Ishikawa (cell line): Measurements from ENCODE around the gene SSH2.

Experiments used
- CEBPB ChIP-seq: IDR thresholded peaks from 2 replicates; pipeline ENCODE4 v1.6.1; 2012
- CREB1 ChIP-seq: IDR thresholded peaks from 2 replicates; pipeline ENCODE4 v1.6.1; 2012; ENCODE audit warnings: low read depth
- EGR1 ChIP-seq: IDR thresholded peaks from 2 replicates; pipeline ENCODE4 v1.6.1; 2012
- EP300 ChIP-seq: IDR thresholded peaks from 2 replicates; pipeline ENCODE4 v1.6.1; 2012; ENCODE audit warnings: borderline replicate concordance
- FOXM1 ChIP-seq: IDR thresholded peaks from 2 replicates; pipeline ENCODE4 v1.6.1; 2012; ENCODE audit warnings: low read depth, borderline replicate concordance
- NFIC ChIP-seq: IDR thresholded peaks from 2 replicates; pipeline ENCODE4 v1.6.1; 2012
- RAD21 ChIP-seq: IDR thresholded peaks from 2 replicates; pipeline ENCODE4 v1.6.1; 2012; ENCODE audit warnings: low read depth
- TAF1 ChIP-seq: IDR thresholded peaks from 2 replicates; pipeline ENCODE4 v1.6.1; 2012; ENCODE audit warnings: low read depth, mild to moderate bottlenecking
- TCF12 ChIP-seq: IDR thresholded peaks from 2 replicates; pipeline ENCODE4 v1.6.1; 2012; ENCODE audit warnings: low read depth
- TEAD4 ChIP-seq: IDR thresholded peaks from 2 replicates; pipeline ENCODE4 v1.6.1; 2012
- YY1 ChIP-seq: IDR thresholded peaks from 2 replicates; pipeline ENCODE4 v1.6.1; 2012; ENCODE audit warnings: low read depth
- ZBTB7A ChIP-seq: IDR thresholded peaks from 2 replicates; pipeline ENCODE4 v1.6.1; 2012; ENCODE audit warnings: low read depth
- TF ChIP-seq, protein P1 (sequence below): IDR thresholded peaks from 2 replicates; pipeline ENCODE4 v1.6.1; 2012; ENCODE audit warnings: low read depth, mild to moderate bottlenecking
- TF ChIP-seq, protein P2 (sequence below): IDR thresholded peaks from 2 replicates; pipeline ENCODE4 v1.6.1; 2012
- TF ChIP-seq, protein P3 (sequence below): IDR thresholded peaks from 2 replicates; pipeline ENCODE4 v1.6.1; 2012

The SSH2 gene

DNA sequence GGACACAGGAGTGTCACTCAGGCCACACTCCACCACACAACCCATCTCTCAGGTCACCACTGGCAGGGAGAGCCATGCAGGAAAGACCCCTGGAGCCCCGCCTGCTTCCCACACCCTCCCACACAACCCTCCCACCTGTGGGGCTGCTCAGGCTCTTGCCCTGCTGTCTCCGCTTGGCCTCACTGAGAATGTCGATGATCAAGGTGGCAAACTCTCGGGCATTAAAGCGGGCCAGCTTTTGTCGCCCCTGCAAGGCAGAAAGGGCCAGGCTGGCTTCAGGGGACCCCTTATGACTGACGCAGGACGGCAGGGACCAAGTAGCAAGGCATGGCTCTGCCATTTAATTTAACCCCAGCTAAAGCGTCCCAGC is 353.0 kb downstream of the SSH2 start:
- no peak for TF ChIP-seq EP300
- TF ChIP-seq ZBTB7A, result no peak
- no peak for TF ChIP-seq FOXM1
- no peak for TF ChIP-seq CREB1
- TF ChIP-seq RAD21, result no peak
- no peak for TF ChIP-seq TEAD4
- TF ChIP-seq, protein P1, sequence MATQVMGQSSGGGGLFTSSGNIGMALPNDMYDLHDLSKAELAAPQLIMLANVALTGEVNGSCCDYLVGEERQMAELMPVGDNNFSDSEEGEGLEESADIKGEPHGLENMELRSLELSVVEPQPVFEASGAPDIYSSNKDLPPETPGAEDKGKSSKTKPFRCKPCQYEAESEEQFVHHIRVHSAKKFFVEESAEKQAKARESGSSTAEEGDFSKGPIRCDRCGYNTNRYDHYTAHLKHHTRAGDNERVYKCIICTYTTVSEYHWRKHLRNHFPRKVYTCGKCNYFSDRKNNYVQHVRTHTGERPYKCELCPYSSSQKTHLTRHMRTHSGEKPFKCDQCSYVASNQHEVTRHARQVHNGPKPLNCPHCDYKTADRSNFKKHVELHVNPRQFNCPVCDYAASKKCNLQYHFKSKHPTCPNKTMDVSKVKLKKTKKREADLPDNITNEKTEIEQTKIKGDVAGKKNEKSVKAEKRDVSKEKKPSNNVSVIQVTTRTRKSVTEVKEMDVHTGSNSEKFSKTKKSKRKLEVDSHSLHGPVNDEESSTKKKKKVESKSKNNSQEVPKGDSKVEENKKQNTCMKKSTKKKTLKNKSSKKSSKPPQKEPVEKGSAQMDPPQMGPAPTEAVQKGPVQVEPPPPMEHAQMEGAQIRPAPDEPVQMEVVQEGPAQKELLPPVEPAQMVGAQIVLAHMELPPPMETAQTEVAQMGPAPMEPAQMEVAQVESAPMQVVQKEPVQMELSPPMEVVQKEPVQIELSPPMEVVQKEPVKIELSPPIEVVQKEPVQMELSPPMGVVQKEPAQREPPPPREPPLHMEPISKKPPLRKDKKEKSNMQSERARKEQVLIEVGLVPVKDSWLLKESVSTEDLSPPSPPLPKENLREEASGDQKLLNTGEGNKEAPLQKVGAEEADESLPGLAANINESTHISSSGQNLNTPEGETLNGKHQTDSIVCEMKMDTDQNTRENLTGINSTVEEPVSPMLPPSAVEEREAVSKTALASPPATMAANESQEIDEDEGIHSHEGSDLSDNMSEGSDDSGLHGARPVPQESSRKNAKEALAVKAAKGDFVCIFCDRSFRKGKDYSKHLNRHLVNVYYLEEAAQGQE, result no peak
- TF ChIP-seq, protein P2, sequence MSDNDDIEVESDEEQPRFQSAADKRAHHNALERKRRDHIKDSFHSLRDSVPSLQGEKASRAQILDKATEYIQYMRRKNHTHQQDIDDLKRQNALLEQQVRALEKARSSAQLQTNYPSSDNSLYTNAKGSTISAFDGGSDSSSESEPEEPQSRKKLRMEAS, result no peak
- TF ChIP-seq CEBPB, result no peak
- no peak for TF ChIP-seq TCF12
- TF ChIP-seq TAF1, result no peak
- TF ChIP-seq, protein P3, sequence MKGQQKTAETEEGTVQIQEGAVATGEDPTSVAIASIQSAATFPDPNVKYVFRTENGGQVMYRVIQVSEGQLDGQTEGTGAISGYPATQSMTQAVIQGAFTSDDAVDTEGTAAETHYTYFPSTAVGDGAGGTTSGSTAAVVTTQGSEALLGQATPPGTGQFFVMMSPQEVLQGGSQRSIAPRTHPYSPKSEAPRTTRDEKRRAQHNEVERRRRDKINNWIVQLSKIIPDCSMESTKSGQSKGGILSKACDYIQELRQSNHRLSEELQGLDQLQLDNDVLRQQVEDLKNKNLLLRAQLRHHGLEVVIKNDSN, result no peak
- TF ChIP-seq EGR1, result no peak
- TF ChIP-seq YY1, result no peak
- TF ChIP-seq NFIC, result no peak

DNA sequence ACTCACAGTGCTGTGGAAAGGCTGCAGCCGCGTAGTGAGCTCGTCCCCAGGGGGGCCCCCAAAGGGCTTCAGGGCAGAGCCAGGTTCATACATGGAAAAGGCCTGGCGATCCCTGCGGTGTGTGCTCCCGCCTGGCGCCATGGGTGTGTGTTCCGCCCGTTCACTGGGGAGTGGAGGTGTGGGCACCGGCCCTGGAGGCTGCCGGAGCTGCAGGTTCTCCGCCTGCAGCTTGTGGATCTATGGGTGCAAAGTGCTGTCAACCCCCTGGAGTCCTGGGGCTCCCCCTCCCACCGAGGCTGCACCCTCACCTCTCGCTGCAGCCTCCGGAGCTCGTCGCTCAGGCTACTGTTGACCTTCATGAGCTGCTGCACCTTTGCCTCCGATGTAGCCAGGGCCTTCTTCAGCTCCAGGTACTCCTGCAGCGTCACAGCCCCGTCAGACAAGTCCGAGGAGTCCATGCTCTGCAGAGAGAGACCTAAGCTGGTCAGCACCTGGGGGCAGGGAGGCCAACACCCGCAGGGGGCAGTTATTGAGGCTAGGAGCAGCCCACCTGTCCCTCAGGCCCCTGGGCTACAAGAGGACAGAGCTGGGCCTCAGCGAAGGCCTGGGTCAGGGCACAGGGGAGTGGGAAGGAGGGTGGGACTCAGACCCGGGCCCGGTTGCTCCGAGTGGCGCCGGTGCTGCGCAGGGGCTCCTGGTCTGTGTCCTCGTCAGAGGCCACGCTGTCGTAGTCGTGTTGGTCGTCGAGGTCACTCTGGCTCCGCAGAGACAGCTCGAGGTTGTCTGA is 353.6 kb downstream of the SSH2 start:
- no peak for TF ChIP-seq YY1
- TF ChIP-seq TAF1, result no peak
- TF ChIP-seq RAD21, result no peak
- no peak for TF ChIP-seq FOXM1
- no peak for TF ChIP-seq EP300
- TF ChIP-seq, protein P3, result no peak
- TF ChIP-seq, protein P2, result no peak
- no peak for TF ChIP-seq TCF12
- TF ChIP-seq ZBTB7A, result no peak
- TF ChIP-seq NFIC, result no peak
- no peak for TF ChIP-seq CREB1
- no peak for TF ChIP-seq EGR1
- no peak for TF ChIP-seq CEBPB
- no peak for TF ChIP-seq TEAD4
- TF ChIP-seq, protein P1, result no peak
